Lung (tissue), 12 donors: ENCODE results near the gene HOMER2. TPM values are rescaled to one million over a fixed set of nuclear protein-coding genes. Genes with fewer than 3 reads are reported as not detected.

ENCODE experiments used
- ATAC-seq: fragments of 200-7000 bp; cut with Tn5 transposase; one replicate; pipeline ENCODE4 v1.9.1; 2020; ENCODE audit warnings: moderate number of reproducible peaks; ENCODE audit not compliant: insufficient read depth, low FRiP score
- DNase-seq, 3 donors: peaks; one replicate each; pipeline ENCODE4 v3.0.0-alpha.2; 2013 to 2017
- H3K27ac ChIP-seq, 2 donors: one replicate each; pipeline ENCODE4 v1.5.1; 2013; ENCODE audit warnings: mild to moderate bottlenecking in 2 of 2, moderate library complexity in 2 of 2, control low read depth in 1 of 2, inconsistent platforms in 1 of 2, low read depth in 1 of 2, low read length in 1 of 2
- H3K27me3 ChIP-seq, 3 donors: one replicate each; pipeline ENCODE4 v1.5.1; 2013; ENCODE audit warnings: low read length in 2 of 3; ENCODE audit not compliant: control insufficient read depth in 3 of 3, insufficient read depth in 3 of 3
- H3K36me3 ChIP-seq, 4 donors: one replicate each; pipeline ENCODE4 v1.5.1; 2013; ENCODE audit warnings: low read length in 4 of 4, mild to moderate bottlenecking in 1 of 4, moderate library complexity in 1 of 4; ENCODE audit not compliant: control insufficient read depth in 4 of 4, insufficient read depth in 4 of 4
- H3K4me1 ChIP-seq, 5 donors: one replicate each; pipeline ENCODE4 v1.5.1; 2013; ENCODE audit warnings: low read length in 5 of 5, mild to moderate bottlenecking in 2 of 5, moderate library complexity in 1 of 5; ENCODE audit not compliant: control insufficient read depth in 5 of 5, insufficient read depth in 5 of 5
- H3K4me3 ChIP-seq: one replicate; pipeline ENCODE4 v1.5.1; 2013; ENCODE audit warnings: mild to moderate bottlenecking, control low read depth, moderate library complexity
- H3K9ac ChIP-seq, 2 donors: one replicate each; pipeline ENCODE4 v1.5.1; 2013; ENCODE audit warnings: low read length in 2 of 2, control low read depth in 1 of 2; ENCODE audit not compliant: insufficient read depth in 1 of 2
- H3K9me3 ChIP-seq, 4 donors: one replicate each; pipeline ENCODE4 v1.5.1; 2013; ENCODE audit warnings: low read length in 3 of 4, mild to moderate bottlenecking in 1 of 4, moderate library complexity in 1 of 4; ENCODE audit not compliant: control insufficient read depth in 4 of 4, insufficient read depth in 3 of 4
- WGBS, 2 donors: extraction: QIAGEN DNeasy Blood & Tissue Kit; methylation state at CpG; one replicate each; pipeline ENCODE4 v1.1.7; 2013; 5-methylcytosine and 5-hydroxymethylcytosine counted together
- polyA plus RNA-seq, 2 donors: library from polyadenylated mRNA; stranded (reverse); fragments of 200-250 nt; gene quantifications; one replicate each; pipeline ENCODE4 v1.2.1, GENCODE V29; 2013
- total RNA-seq, 2 donors: library from RNA; depleted of rRNA in 1 of 2; stranded (reverse); fragments of >200 nt in 1 of 2; gene quantifications; one replicate each; pipeline ENCODE4 v1.2.1, GENCODE V29; 2014 to 2021
- TF ChIP-seq, protein P1 (sequence below): IDR thresholded peaks from 2 replicates; pipeline ENCODE4 v1.5.1; 2012; ENCODE audit warnings: mild to moderate bottlenecking; ENCODE audit errors: control extremely low read depth, extremely low read depth
- donor health status: control.
- donor health status: control.
- donor health status: Bipolar disorder and iron deficiency.
- donor health status: healthy.
- donor health status: DM: yes; HTN: yes; CAD: no.

The HOMER2 gene
- total and polyA plus RNA-seq, 4 donors = 7.5 to 18.1 (median 11.6) TPM

DNA sequence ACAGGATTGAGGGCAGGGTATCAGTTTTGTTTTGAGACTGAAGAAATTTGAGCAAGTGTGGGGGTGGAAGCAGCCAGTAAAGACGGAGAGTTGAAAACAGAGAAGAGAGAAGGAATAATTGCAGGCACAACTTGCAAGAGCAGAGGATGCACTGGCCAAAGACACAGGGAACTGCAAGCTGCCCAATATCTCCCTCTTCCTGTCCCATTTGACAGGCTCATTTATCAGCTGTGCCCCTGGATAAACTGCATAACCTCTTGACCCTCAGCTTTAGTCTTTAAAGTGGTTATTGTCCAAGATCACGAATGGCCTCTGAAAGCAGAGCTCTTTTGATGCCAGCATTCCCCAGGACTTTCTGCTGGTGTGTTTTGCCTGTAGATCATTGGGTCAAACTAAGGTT lies 28.5 kb upstream of the HOMER2 start:
- WGBS, 2 donors = 53 to 69% methylated on average over 2 of the region's 2 CpGs
- no peak for ATAC-seq
- no peak for DNase-seq

DNA sequence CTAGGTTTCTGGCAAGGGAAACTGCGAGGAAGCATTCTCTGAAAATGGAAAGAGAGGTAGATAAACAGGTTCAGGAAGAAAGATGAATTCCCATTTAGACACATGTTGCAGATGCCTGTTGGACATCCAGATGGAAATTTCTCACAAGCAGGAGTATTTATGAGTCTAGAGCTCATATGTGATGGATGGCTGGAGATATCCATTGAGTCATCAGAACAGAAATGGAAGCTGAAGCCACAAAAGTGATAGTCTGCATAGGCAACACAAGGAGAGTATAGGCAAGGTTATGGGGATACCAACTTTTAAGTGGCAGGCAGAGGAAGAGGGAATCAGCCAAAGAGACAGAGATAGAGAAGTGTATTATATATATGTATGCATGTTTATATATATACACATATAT lies 27.2 kb upstream of the HOMER2 start:
- 93 to 95% methylated on average over 1 of the region's 1 CpG for WGBS, 2 donors

More for the DNA sequence above, 28.5 kb upstream of the HOMER2 start:
- no peaks in the 10 kb centered on the region for H3K9me3 ChIP-seq
- H3K27me3 ChIP-seq = no peaks in the 10 kb centered on the region
- H3K4me3 ChIP-seq = no peak overlapping the region
- H3K4me1 ChIP-seq = peaks cover 0 to 6% (median 2%) of the 10 kb centered on the region in 5 donors
- TF ChIP-seq, protein P1, sequence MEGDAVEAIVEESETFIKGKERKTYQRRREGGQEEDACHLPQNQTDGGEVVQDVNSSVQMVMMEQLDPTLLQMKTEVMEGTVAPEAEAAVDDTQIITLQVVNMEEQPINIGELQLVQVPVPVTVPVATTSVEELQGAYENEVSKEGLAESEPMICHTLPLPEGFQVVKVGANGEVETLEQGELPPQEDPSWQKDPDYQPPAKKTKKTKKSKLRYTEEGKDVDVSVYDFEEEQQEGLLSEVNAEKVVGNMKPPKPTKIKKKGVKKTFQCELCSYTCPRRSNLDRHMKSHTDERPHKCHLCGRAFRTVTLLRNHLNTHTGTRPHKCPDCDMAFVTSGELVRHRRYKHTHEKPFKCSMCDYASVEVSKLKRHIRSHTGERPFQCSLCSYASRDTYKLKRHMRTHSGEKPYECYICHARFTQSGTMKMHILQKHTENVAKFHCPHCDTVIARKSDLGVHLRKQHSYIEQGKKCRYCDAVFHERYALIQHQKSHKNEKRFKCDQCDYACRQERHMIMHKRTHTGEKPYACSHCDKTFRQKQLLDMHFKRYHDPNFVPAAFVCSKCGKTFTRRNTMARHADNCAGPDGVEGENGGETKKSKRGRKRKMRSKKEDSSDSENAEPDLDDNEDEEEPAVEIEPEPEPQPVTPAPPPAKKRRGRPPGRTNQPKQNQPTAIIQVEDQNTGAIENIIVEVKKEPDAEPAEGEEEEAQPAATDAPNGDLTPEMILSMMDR = no peak
- no peak overlapping the region for H3K9ac ChIP-seq
- no peaks in the 10 kb centered on the region for H3K36me3 ChIP-seq
- H3K27ac ChIP-seq = no peak overlapping the region

DNA sequence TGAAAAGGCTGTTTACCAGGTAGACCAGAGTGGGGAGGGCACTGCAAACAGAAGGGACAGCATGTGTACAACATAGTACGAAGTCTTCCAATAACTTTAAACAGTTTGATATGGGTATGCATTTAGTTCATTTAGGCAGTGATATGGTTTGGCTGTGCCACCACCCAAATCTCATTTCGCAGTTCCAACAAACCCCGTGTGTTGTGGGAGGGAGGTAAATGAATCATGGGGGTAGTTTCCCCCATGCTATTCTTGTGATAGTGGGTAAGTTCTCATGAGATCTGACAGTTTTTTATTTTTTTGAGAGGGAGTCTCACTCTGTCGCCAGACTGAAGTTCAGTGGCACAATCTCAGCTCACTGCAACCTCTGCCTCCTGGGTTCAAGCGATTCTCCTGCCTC lies 25.9 kb upstream of the HOMER2 start:
- no peak overlapping the region for H3K4me3 ChIP-seq
- no peak overlapping the region for H3K9ac ChIP-seq
- TF ChIP-seq, protein P1 = no peak
- 95% methylated on average over 5 of the region's 5 CpGs for WGBS, 2 donors
- H3K27ac ChIP-seq = no peak overlapping the region
- no peaks in the 10 kb centered on the region for H3K27me3 ChIP-seq
- H3K4me1 ChIP-seq = no peaks in the 10 kb centered on the region
- ATAC-seq (no peak), DNase-seq (no peak)
- no peaks in the 10 kb centered on the region for H3K36me3 ChIP-seq
- H3K9me3 ChIP-seq = no peaks in the 10 kb centered on the region

More for the DNA sequence above, 27.2 kb upstream of the HOMER2 start:
- no peak overlapping the region for H3K9ac ChIP-seq
- H3K4me1 ChIP-seq = no peaks in the 10 kb centered on the region
- H3K9me3 ChIP-seq = no peaks in the 10 kb centered on the region
- no peak overlapping the region for H3K4me3 ChIP-seq
- TF ChIP-seq, protein P1 = no peak
- no peaks in the 10 kb centered on the region for H3K27me3 ChIP-seq
- ATAC-seq (no peak), DNase-seq (no peak)
- H3K27ac ChIP-seq = no peak overlapping the region
- H3K36me3 ChIP-seq = no peaks in the 10 kb centered on the region

DNA sequence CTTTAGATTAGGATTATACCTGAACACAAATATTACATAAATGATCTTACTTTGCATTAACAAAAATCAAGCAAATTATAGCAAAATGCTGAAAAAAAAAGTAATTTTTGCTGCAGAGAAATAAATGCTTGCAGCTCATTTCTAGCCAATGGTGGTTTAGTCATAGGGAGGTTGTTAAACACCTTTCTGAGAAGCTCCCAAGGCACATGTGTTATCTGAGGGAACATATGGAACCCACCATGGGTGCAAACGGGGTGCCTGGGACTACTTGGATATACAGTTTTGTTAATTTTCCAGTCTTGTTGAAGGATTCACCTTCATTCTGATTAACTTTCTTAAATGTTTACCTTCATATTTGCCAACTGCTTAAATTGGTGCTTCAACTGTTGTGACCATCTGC lies 24.6 kb upstream of the HOMER2 start:
- DNase-seq (no peak), ATAC-seq (no peak)
- WGBS, 2 donors = 86 to 96% methylated on average over 1 of the region's 1 CpG
- Histone ChIP-seq H3K4me1 (peaks cover 0 to under 1% (median 0%) of the 10 kb centered on the region in 5 donors), H3K27me3 (no peaks in the 10 kb centered on the region), H3K27ac (no peak overlapping the region), H3K4me3 (no peak overlapping the region), H3K36me3 (no peaks in the 10 kb centered on the region), H3K9me3 (no peaks in the 10 kb centered on the region), H3K9ac (no peak overlapping the region)
- TF ChIP-seq, protein P1 = no peak
